Activated CD4-positive, alpha-beta memory T cell treated with anti-CD3 and anti-CD28 coated beads, Interleukin-2, amount 10 ng/mL, durations not matched to agents 7 days and 5 days (primary cell): Measurements from ENCODE around the gene TAMALIN. TPM values are rescaled to one million over a fixed set of nuclear protein-coding genes. Genes with fewer than 3 reads are reported as not detected.

Experiments
- CTCF ChIA-PET: fragments of 350-600 bp; sonication (Branson Sonifier 250); formaldehyde crosslinking; loops from one replicate; lab custom pipeline; 2021; ENCODE audit warnings: antibody characterized with exemption, inconsistent platforms; lab: Charles Lee
- POLR2A ChIA-PET: fragments of 350-600 bp; sonication (Branson Sonifier 250); formaldehyde crosslinking; loops from one replicate; lab custom pipeline; 2021; ENCODE audit warnings: antibody characterized with exemption; lab: Charles Lee
- DNase-seq: peaks from one replicate; pipeline ENCODE4 v3.0.0-alpha.2; 2020
- H3K27ac Mint-ChIP-seq: one replicate; pipeline ENCODE4 v1.8.0; 2021; ENCODE audit warnings: mild to moderate bottlenecking, mixed read lengths
- H3K27me3 Mint-ChIP-seq: one replicate; pipeline ENCODE4 v1.8.0; 2021; ENCODE audit warnings: mixed read lengths
- H3K36me3 Mint-ChIP-seq: one replicate; pipeline ENCODE4 v1.8.0; 2021; ENCODE audit warnings: low read depth, mixed read lengths
- H3K4me1 Mint-ChIP-seq: one replicate; pipeline ENCODE4 v1.8.0; 2021; ENCODE audit warnings: mixed read lengths
- H3K4me3 Mint-ChIP-seq: one replicate; pipeline ENCODE4 v1.8.0; 2021; ENCODE audit warnings: mild to moderate bottlenecking, mixed read lengths
- H3K9me3 Mint-ChIP-seq: one replicate; pipeline ENCODE4 v1.8.0; 2021; ENCODE audit warnings: mixed read lengths
- total RNA-seq, 2 experiments: library from RNA; stranded (reverse); gene quantifications; one replicate each; pipeline ENCODE4 v1.2.3, GENCODE V29; 2021

Gene TAMALIN
- total RNA-seq, 2 experiments from 2014 or later, result 5.8 to 7.4 TPM

DNA sequence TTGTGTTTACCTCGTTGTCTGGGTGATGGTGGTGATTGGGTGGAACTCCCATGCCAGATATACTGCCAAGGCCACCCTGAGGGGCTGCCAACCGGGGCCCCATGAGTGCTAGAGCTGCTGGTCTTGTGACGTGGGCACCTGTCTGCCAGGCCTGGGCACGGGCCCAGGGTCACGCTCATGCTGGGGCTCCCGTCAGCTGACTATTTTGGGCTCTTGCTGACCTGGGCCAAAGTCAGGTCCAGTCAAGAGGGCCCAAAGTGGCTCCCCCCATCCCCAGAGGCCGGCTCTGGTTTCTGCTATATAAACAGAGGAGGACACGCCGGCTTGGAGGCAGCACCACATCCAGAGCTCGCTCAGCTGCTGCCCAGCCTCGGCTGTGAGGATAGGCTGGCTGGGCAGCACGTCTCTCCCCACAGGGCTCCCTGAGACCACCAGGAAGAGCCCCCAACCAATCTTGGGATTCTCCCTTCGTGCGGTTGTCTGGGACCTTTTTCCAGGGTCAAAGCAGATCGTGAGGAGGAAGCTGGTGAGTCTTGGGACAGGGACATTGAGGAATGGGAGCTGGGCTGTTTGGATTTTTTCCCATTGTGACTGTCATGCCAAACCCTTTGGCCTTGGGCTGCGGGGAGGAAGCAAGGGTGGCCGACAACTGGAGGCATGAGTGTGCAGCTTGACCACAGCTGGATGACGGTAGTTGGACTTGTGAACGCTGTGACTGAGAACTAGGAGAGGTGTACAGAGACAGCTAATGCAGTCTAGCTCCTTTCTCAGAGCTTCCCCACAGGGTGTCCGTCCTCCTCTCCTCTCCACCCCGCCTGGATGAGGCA lies 36.9 kb downstream of the TAMALIN start:
- DNase-seq, result no peak
- Mint-ChIP-seq H3K27ac (no peak overlapping the region), H3K36me3 (no peaks in the 10 kb centered on the region), H3K9me3 (no peaks in the 10 kb centered on the region), H3K4me1 (peaks cover 31% of the 10 kb centered on the region), H3K4me3 (no peak overlapping the region), H3K27me3 (no peaks in the 10 kb centered on the region)
- POLR2A ChIA-PET, result interaction anchor here (1.0 to 2.3 kb wide), 3 partner anchors 11 to 19 kb away, joined by 3 to 8 read pairs (median 3); no protein-coding TSS in a partner anchor
- CTCF ChIA-PET, result interaction anchor here (0.7 to 4.8 kb wide), 6 partner anchors 8 to 26 kb away, joined by 3 to 33 read pairs (median 3); partner anchors contain the start of genes ATG101 and NR4A1

GRCh38 chr12:52044292-52044983 lies 37.7 kb downstream of the TAMALIN start:
- no peaks in the 10 kb centered on the region for H3K36me3 Mint-ChIP-seq
- no peak overlapping the region for H3K27ac Mint-ChIP-seq
- DNase-seq, result no peak
- peaks cover 35% of the 10 kb centered on the region for H3K4me1 Mint-ChIP-seq
- CTCF ChIA-PET, result interaction anchor here (0.9 to 4.8 kb wide), 5 partner anchors 12 to 26 kb away, joined by 3 to 33 read pairs (median 3); partner anchors contain the start of gene ATG101
- H3K9me3 Mint-ChIP-seq, result no peaks in the 10 kb centered on the region
- H3K4me3 Mint-ChIP-seq, result no peak overlapping the region
- POLR2A ChIA-PET, result interaction anchor here (1.1 to 2.3 kb wide), 3 partner anchors 12 to 24 kb away, joined by 3 to 8 read pairs (median 3); no protein-coding TSS in a partner anchor
- peaks cover 4% of the 10 kb centered on the region for H3K27me3 Mint-ChIP-seq

GRCh38 chr12:52045794-52046199 lies 39.1 kb downstream of the TAMALIN start:
- H3K27ac Mint-ChIP-seq, result no peak overlapping the region
- POLR2A ChIA-PET, result interaction anchor here (0.9 to 1.6 kb wide), 4 partner anchors 10 to 26 kb away, joined by 3 to 5 read pairs (median 3); no protein-coding TSS in a partner anchor

GRCh38 chr12:52046859-52047258 lies 40.1 kb downstream of the TAMALIN start:
- H3K27ac Mint-ChIP-seq, result no peak overlapping the region
- peaks cover 47% of the 10 kb centered on the region for H3K4me1 Mint-ChIP-seq
- no peak for DNase-seq
- CTCF ChIA-PET, result interaction anchor here (2.6 kb wide), 1 partner anchor 21 kb away, joined by 23 read pairs; no protein-coding TSS in a partner anchor
- no peaks in the 10 kb centered on the region for H3K36me3 Mint-ChIP-seq
- H3K27me3 Mint-ChIP-seq, result peaks cover 6% of the 10 kb centered on the region
- POLR2A ChIA-PET, result interaction anchor here (1.1 to 1.6 kb wide), 3 partner anchors 14 to 25 kb away, joined by 3 to 5 read pairs (median 3); no protein-coding TSS in a partner anchor
- H3K4me3 Mint-ChIP-seq, result no peak overlapping the region
- H3K9me3 Mint-ChIP-seq, result no peaks in the 10 kb centered on the region

More at GRCh38 chr12:52045794-52046199, 39.1 kb downstream of the TAMALIN start:
- Mint-ChIP-seq H3K36me3 (no peaks in the 10 kb centered on the region), H3K4me3 (no peak overlapping the region), H3K4me1 (peaks cover 46% of the 10 kb centered on the region), H3K27me3 (peaks cover 6% of the 10 kb centered on the region), H3K9me3 (no peaks in the 10 kb centered on the region)
- no peak for DNase-seq
- CTCF ChIA-PET, result interaction anchor here (0.6 to 4.8 kb wide), 2 partner anchors 16 to 20 kb away, joined by 3 to 33 read pairs; no protein-coding TSS in a partner anchor

DNA sequence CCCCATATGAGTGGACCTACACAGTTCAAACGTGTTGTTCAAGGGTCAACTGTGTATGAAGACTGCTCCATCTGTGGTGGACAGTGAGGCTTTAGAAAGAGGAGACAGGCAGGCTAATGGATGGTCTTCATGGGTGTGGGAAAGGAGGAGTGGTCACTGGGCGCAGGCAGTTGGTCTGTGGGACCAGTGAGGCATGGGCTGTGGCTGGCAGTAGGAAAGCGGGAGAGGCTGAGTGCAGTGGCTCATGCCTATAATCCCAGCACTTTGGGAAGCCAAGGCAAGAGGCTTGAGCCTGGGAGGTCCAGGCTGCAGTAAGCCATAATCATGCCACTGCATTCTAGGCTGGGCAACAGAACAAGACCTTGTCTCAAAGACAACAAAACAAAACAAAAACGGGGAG lies 42.5 kb downstream of the TAMALIN start:
- peaks cover 51% of the 10 kb centered on the region for H3K4me1 Mint-ChIP-seq

GRCh38 chr12:52049688-52050087 lies 42.9 kb downstream of the TAMALIN start:
- ChIA-PET CTCF (no interaction called here), POLR2A (no interaction called here)
- no peaks in the 10 kb centered on the region for H3K36me3 Mint-ChIP-seq
- H3K27ac Mint-ChIP-seq, result peak overlapping the region; percentile 17
- H3K4me1 Mint-ChIP-seq, result peaks cover 51% of the 10 kb centered on the region
- peaks cover 6% of the 10 kb centered on the region for H3K27me3 Mint-ChIP-seq
- no peak for DNase-seq
- peak overlapping the region; percentile 85 for H3K4me3 Mint-ChIP-seq
- no peaks in the 10 kb centered on the region for H3K9me3 Mint-ChIP-seq

More for the DNA sequence above, 42.5 kb downstream of the TAMALIN start:
- Mint-ChIP-seq H3K4me3 (peak overlapping the region; percentile 85), H3K27me3 (peaks cover 6% of the 10 kb centered on the region), H3K9me3 (no peaks in the 10 kb centered on the region), H3K36me3 (no peaks in the 10 kb centered on the region), H3K27ac (peak overlapping the region; percentile 17)
- ChIA-PET POLR2A (interaction anchor here (1.2 kb wide), 1 partner anchor 16 kb away, joined by 3 read pairs; no protein-coding TSS in a partner anchor), CTCF (interaction anchor here (1.1 to 2.6 kb wide), 2 partner anchors 24 to 33 kb away, joined by 4 to 23 read pairs; no protein-coding TSS in a partner anchor)
- no peak for DNase-seq

- no peak for DNase-seq
- Mint-ChIP-seq H3K27me3 (peaks cover 6% of the 10 kb centered on the region), H3K9me3 (no peaks in the 10 kb centered on the region), H3K4me3 (peak overlapping the region; percentile 85), H3K36me3 (no peaks in the 10 kb centered on the region), H3K27ac (peak overlapping the region; percentile 75), H3K4me1 (peaks cover 51% of the 10 kb centered on the region)
- ChIA-PET POLR2A (interaction anchor here (0.6 to 3.1 kb wide), 10 partner anchors 12 to 29 kb away, joined by 3 to 28 read pairs (median 9); partner anchors contain the start of gene ATG101), CTCF (interaction anchor here (0.9 to 2.4 kb wide), 5 partner anchors 17 to 27 kb away, joined by 4 to 37 read pairs (median 14); partner anchors contain the start of gene ATG101)
Measured at GRCh38 chr12:52050116-52050757, 43.5 kb downstream of the TAMALIN start.

DNA sequence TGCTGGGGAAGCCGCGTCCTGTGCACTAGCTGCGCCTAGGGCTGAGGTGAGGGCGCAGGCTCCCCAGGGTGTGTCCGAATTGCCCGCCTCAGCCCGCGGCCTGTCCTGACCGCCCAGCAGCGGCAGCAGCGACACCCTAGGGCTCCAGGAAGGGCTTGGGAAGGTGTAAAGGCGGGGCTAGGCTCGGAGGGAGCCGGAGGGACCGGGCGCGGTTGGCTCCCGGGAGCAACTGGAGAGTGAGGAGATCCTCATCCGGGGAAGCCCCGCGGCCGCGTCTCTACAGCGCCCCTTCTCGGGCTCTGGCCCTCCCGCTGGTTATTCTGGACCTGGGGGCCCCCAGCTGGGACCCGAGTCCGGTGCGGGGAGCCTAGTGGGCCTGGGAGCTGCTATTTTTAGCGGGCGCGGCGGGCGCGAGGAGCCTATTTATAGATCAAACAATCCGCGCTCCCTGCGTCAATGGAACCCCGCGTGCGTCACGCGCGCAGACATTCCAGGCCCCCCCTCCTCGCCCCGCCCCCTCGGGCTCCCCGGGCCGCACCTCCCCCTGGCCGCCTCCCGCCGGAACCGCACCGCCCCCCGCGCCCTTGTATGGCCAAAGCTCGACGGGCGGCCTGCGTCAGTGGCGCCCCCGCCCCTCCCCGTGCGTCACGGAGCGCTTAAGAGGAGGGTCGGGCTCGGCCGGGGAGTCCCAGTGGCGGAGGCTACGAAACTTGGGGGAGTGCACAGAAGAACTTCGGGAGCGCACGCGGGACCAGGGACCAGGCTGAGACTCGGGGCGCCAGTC lies 44.2 kb downstream of the TAMALIN start, which contains the start of gene NR4A1:
Gene NR4A1, plus strand, starts transcription at position 685 of the 784 bp plus-strand sequence. CDS start 2,887 bp downstream, outside the sequence.
- ChIA-PET CTCF (interaction anchor here (0.9 to 2.4 kb wide), 7 partner anchors 8 to 70 kb away, joined by 3 to 37 read pairs (median 5); partner anchors contain the start of gene ATG101), POLR2A (interaction anchor here (0.7 to 3.1 kb wide), 11 partner anchors 11 to 165 kb away, joined by 3 to 28 read pairs (median 4); partner anchors contain the start of gene ATG101)

GRCh38 chr12:52052468-52053186 lies 45.9 kb downstream of the TAMALIN start:
- H3K27ac Mint-ChIP-seq, result no peak overlapping the region
- CTCF ChIA-PET, result interaction anchor here (1.2 to 2.4 kb wide), 3 partner anchors 10 to 72 kb away, joined by 3 to 37 read pairs (median 4); no protein-coding TSS in a partner anchor
- H3K36me3 Mint-ChIP-seq, result no peaks in the 10 kb centered on the region
- peaks cover 6% of the 10 kb centered on the region for H3K27me3 Mint-ChIP-seq
- H3K4me3 Mint-ChIP-seq, result peak overlapping the region; percentile 85
- no peaks in the 10 kb centered on the region for H3K9me3 Mint-ChIP-seq
- DNase-seq, result no peak
- H3K4me1 Mint-ChIP-seq, result peaks cover 37% of the 10 kb centered on the region
- POLR2A ChIA-PET, result interaction anchor here (0.9 to 3.1 kb wide), 6 partner anchors 9 to 27 kb away, joined by 3 to 28 read pairs (median 14); partner anchors contain the start of gene ATG101

More for the DNA sequence above, 44.2 kb downstream of the TAMALIN start, which contains the start of gene NR4A1:
- peaks cover 46% of the 10 kb centered on the region for H3K4me1 Mint-ChIP-seq
- H3K9me3 Mint-ChIP-seq, result no peaks in the 10 kb centered on the region
- no peaks in the 10 kb centered on the region for H3K36me3 Mint-ChIP-seq
- H3K27ac Mint-ChIP-seq, result peak within 1 kb of the TSS; percentile 82
- peaks cover 6% of the 10 kb centered on the region for H3K27me3 Mint-ChIP-seq
- peak within 1 kb of the TSS; percentile 85 for H3K4me3 Mint-ChIP-seq
- DNase-seq, result peak; percentile 98

- POLR2A ChIA-PET, result interaction anchor here (0.9 to 1.5 kb wide), 2 partner anchors 16 to 22 kb away, joined by 3 to 5 read pairs; partner anchors contain the start of gene ATG101
- no peak overlapping the region for H3K27ac Mint-ChIP-seq
- no peak overlapping the region for H3K4me3 Mint-ChIP-seq
Measured at GRCh38 chr12:52053536-52054209, 46.9 kb downstream of the TAMALIN start.

More at GRCh38 chr12:52053536-52054209, 46.9 kb downstream of the TAMALIN start:
- no peaks in the 10 kb centered on the region for H3K9me3 Mint-ChIP-seq
- peaks cover 6% of the 10 kb centered on the region for H3K27me3 Mint-ChIP-seq
- CTCF ChIA-PET, result interaction anchor here (2.1 kb wide), 1 partner anchor 28 kb away, joined by 10 read pairs; no protein-coding TSS in a partner anchor
- DNase-seq, result no peak
- peaks cover 37% of the 10 kb centered on the region for H3K4me1 Mint-ChIP-seq
- H3K36me3 Mint-ChIP-seq, result no peaks in the 10 kb centered on the region
